Measurements from ENCODE around the gene HDHD2.

GRCh38 chr18:47172476-47172875, 22.2 kb upstream of the HDHD2 start:
- TF ChIP-seq, protein P1, sequence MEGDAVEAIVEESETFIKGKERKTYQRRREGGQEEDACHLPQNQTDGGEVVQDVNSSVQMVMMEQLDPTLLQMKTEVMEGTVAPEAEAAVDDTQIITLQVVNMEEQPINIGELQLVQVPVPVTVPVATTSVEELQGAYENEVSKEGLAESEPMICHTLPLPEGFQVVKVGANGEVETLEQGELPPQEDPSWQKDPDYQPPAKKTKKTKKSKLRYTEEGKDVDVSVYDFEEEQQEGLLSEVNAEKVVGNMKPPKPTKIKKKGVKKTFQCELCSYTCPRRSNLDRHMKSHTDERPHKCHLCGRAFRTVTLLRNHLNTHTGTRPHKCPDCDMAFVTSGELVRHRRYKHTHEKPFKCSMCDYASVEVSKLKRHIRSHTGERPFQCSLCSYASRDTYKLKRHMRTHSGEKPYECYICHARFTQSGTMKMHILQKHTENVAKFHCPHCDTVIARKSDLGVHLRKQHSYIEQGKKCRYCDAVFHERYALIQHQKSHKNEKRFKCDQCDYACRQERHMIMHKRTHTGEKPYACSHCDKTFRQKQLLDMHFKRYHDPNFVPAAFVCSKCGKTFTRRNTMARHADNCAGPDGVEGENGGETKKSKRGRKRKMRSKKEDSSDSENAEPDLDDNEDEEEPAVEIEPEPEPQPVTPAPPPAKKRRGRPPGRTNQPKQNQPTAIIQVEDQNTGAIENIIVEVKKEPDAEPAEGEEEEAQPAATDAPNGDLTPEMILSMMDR (IDR thresholded peaks at IDR 0.05; ENCODE audit: insufficient read depth, low read length): no peak
- TF ChIP-seq POLR2AphosphoS5 (IDR thresholded peaks at IDR 0.05; ENCODE audit: low read depth) (no peak), GABPA (IDR thresholded peaks at IDR 0.05; ENCODE audit: low read depth) (no peak), SPI1 (IDR thresholded peaks at IDR 0.05; ENCODE audit: borderline replicate concordance, low read depth) (no peak)
- TF ChIP-seq, protein P2, sequence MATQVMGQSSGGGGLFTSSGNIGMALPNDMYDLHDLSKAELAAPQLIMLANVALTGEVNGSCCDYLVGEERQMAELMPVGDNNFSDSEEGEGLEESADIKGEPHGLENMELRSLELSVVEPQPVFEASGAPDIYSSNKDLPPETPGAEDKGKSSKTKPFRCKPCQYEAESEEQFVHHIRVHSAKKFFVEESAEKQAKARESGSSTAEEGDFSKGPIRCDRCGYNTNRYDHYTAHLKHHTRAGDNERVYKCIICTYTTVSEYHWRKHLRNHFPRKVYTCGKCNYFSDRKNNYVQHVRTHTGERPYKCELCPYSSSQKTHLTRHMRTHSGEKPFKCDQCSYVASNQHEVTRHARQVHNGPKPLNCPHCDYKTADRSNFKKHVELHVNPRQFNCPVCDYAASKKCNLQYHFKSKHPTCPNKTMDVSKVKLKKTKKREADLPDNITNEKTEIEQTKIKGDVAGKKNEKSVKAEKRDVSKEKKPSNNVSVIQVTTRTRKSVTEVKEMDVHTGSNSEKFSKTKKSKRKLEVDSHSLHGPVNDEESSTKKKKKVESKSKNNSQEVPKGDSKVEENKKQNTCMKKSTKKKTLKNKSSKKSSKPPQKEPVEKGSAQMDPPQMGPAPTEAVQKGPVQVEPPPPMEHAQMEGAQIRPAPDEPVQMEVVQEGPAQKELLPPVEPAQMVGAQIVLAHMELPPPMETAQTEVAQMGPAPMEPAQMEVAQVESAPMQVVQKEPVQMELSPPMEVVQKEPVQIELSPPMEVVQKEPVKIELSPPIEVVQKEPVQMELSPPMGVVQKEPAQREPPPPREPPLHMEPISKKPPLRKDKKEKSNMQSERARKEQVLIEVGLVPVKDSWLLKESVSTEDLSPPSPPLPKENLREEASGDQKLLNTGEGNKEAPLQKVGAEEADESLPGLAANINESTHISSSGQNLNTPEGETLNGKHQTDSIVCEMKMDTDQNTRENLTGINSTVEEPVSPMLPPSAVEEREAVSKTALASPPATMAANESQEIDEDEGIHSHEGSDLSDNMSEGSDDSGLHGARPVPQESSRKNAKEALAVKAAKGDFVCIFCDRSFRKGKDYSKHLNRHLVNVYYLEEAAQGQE (IDR thresholded peaks at IDR 0.05; ENCODE audit: insufficient replicate concordance, low read depth): no peak
